Activated CD4-positive, alpha-beta T cell treated with anti-CD3 and anti-CD28 coated beads for 48 hours (primary cell): ENCODE results near the gene PIK3CA.
"Not testable (repeated sequence)": the region's sequence is repeated elsewhere in the genome, so short reads cannot be mapped to it uniquely, and the experiment has no call there.

Experiments
- DNase-seq: peaks from one replicate; pipeline ENCODE4 v3.0.0-alpha.2; 2020

The PIK3CA gene

GRCh38 chr3:179147873-179148615, at the start of gene PIK3CA:
PIK3CA (plus strand) TSS chr3:179148357; CDS start chr3:179198826, 50,469 bp downstream.
- peak; percentile 93 for DNase-seq

- no peak for DNase-seq
These were observed 49.6 kb upstream of the PIK3CA start for GRCh38 chr3:179098388-179099077.

- no peak for DNase-seq
These were observed 47.5 kb upstream of the PIK3CA start for GRCh38 chr3:179100652-179101051.

- no peak for DNase-seq
These were observed 42.3 kb upstream of the PIK3CA start for GRCh38 chr3:179105881-179106280.

- no peak for DNase-seq
These were observed 40.5 kb upstream of the PIK3CA start for GRCh38 chr3:179107617-179108016.

GRCh38 chr3:179108086-179108485, 40.1 kb upstream of the PIK3CA start:
- no peak for DNase-seq

GRCh38 chr3:179113903-179114302, 34.3 kb upstream of the PIK3CA start:
- DNase-seq: no peak

GRCh38 chr3:179115444-179115843, 32.7 kb upstream of the PIK3CA start:
- not testable (repeated sequence) for DNase-seq

GRCh38 chr3:179116816-179117215, 31.3 kb upstream of the PIK3CA start:
- no peak for DNase-seq

GRCh38 chr3:179132191-179132890, 15.8 kb upstream of the PIK3CA start:
- DNase-seq: not testable (repeated sequence)

GRCh38 chr3:179133575-179133974, 14.6 kb upstream of the PIK3CA start:
- DNase-seq: no peak

GRCh38 chr3:179136195-179136594, 12.0 kb upstream of the PIK3CA start:
- DNase-seq: no peak

GRCh38 chr3:179141890-179142289, 6.3 kb upstream of the PIK3CA start:
- no peak for DNase-seq

GRCh38 chr3:179146911-179147513, 1.1 kb upstream of the PIK3CA start:
- peak; percentile 12 for DNase-seq

GRCh38 chr3:179147514-179147872, 664 bp upstream of the PIK3CA start:
- DNase-seq: peak; percentile 73

- DNase-seq: peak; percentile 56
These were observed 654 bp downstream of the PIK3CA start for GRCh38 chr3:179148616-179149405.

- DNase-seq: peak; percentile 61
These were observed 1.3 kb downstream of the PIK3CA start for GRCh38 chr3:179149406-179149867.

- no peak for DNase-seq
These were observed 1.8 kb downstream of the PIK3CA start for GRCh38 chr3:179149951-179150350.

GRCh38 chr3:179150610-179151009, 2.5 kb downstream of the PIK3CA start:
- DNase-seq: no peak

- no peak for DNase-seq
These were observed 3.3 kb downstream of the PIK3CA start for GRCh38 chr3:179151474-179151873.

- no peak for DNase-seq
These were observed 8.0 kb downstream of the PIK3CA start for GRCh38 chr3:179156170-179156569.

GRCh38 chr3:179156775-179157174, 8.6 kb downstream of the PIK3CA start:
- no peak for DNase-seq
